ENCODE measurements around the gene CTDNEP1.

DNA sequence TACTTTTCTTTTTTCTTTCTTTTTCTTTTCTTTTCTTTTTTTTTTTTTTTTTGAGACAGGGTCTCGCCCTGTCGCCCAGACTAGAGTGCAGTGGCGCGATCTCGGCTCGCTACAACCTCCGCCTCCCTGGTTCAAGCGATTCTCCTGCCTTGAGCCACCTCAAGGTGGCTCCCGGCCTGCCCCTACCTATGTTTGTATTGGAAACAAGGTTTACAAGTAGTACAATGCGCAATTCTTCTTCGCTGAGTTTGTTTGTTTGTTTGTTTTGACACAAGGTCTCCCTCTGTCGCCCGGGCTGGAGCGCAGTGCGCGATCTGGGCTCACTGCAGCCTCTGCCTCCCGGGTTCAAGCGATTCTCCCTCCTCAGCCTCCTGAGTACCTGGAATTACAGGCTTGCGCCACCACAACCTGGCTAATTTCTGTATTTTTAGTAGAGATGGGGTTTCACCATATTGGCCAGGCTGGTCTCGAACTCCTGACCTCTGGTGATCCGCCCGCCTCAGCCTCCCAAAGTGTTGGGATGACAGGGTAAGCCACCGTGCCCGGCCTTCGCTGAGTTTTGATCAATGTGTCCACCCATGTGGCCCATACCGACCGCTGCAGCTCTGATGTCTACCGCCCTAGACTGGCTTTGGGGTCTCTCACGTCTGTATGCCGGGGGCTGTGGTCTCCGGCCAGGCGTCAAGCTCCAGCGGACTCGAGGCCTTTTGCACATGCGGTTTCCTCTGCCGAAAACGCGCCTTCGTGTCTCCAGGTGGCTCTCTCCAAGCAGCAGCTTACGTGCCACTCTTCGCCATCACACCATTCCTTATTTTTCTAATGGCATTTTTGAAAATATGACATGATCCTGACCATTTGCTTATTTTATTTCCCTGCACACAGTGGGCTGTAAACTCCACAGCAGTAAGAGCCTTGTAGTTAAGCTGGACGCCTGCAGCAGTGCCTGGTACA, 44.0 kb upstream of the CTDNEP1 start:
- no peak for TF ChIP-seq CTCF (conservative IDR thresholded peaks at IDR 0.05; ENCODE audit: low read depth, low read length)
- no peak for TF ChIP-seq RAD21 (IDR thresholded peaks at IDR 0.05; ENCODE audit: low read length)
- TF ChIP-seq BHLHE40 (IDR thresholded peaks at IDR 0.05; ENCODE audit: low read depth, low read length) = no peak
- no peak for TF ChIP-seq POLR2A (IDR thresholded peaks at IDR 0.05; ENCODE audit: low read depth, low read length)
- no peak for TF ChIP-seq CEBPB (IDR thresholded peaks at IDR 0.05; ENCODE audit: low read depth, low read length)
